GM12878 (cell line): ENCODE results near the gene C3orf20.

Experiments used
- ASH2L ChIP-seq: fragments of 300-600, 200-600 bp; sonication (generic); IDR thresholded peaks from 2 replicates; pipeline ENCODE4 v1.6.1; 2017; ENCODE audit warnings: low read depth, mild to moderate bottlenecking, borderline replicate concordance
- EGR1 ChIP-seq, 2 experiments: IDR thresholded peaks; 1 replicate in 1 of 2; 2 replicates in 1 of 2; pipeline ENCODE4 v1.6.1; 2011 to 2012; ENCODE audit warnings: low read depth in 2 of 2, low read length in 2 of 2, borderline replicate concordance in 1 of 2, mild to moderate bottlenecking in 1 of 2, moderate library complexity in 1 of 2
- JUND ChIP-seq: IDR thresholded peaks from 2 replicates; pipeline ENCODE4 v1.6.1; 2012; ENCODE audit warnings: low read depth, mild to moderate bottlenecking, low read length, improper control_type of control experiment, moderate library complexity
- MEF2B ChIP-seq: fragments of 450-650 bp; IDR thresholded peaks from 2 replicates; pipeline ENCODE4 v1.6.1; 2018; ENCODE audit warnings: mild to moderate bottlenecking, moderate library complexity; ENCODE audit not compliant: partially characterized antibody, poor library complexity, severe bottlenecking
- POLR2A ChIP-seq: IDR thresholded peaks from 2 replicates; pipeline ENCODE4 v1.6.1; 2011; ENCODE audit warnings: low read depth, mild to moderate bottlenecking, low read length
- RFX5 ChIP-seq: IDR thresholded peaks from 2 replicates; pipeline ENCODE4 v1.6.1; 2011; ENCODE audit warnings: low read depth, low read length, improper control_type of control experiment
- ZNF24 ChIP-seq: fragments of 450-650 bp; IDR thresholded peaks from 2 replicates; pipeline ENCODE4 v1.6.1; 2017; ENCODE audit warnings: antibody characterized with exemption, mild to moderate bottlenecking
- TF ChIP-seq, protein P1 (sequence below), 3 experiments: IDR thresholded peaks in 2 of 3; conservative IDR thresholded peaks in 1 of 3; 2 replicates each; pipeline ENCODE4 v1.5.1; 2011; ENCODE audit warnings: low read depth in 3 of 3, low read length in 3 of 3, mild to moderate bottlenecking in 3 of 3, control low read depth in 2 of 3, moderate library complexity in 2 of 3, inconsistent platforms in 1 of 3, mixed read lengths in 1 of 3; ENCODE audit not compliant: control insufficient read depth in 2 of 3, insufficient read depth in 1 of 3; ENCODE audit errors: extremely low read depth in 1 of 3

- TF ChIP-seq, protein P1, sequence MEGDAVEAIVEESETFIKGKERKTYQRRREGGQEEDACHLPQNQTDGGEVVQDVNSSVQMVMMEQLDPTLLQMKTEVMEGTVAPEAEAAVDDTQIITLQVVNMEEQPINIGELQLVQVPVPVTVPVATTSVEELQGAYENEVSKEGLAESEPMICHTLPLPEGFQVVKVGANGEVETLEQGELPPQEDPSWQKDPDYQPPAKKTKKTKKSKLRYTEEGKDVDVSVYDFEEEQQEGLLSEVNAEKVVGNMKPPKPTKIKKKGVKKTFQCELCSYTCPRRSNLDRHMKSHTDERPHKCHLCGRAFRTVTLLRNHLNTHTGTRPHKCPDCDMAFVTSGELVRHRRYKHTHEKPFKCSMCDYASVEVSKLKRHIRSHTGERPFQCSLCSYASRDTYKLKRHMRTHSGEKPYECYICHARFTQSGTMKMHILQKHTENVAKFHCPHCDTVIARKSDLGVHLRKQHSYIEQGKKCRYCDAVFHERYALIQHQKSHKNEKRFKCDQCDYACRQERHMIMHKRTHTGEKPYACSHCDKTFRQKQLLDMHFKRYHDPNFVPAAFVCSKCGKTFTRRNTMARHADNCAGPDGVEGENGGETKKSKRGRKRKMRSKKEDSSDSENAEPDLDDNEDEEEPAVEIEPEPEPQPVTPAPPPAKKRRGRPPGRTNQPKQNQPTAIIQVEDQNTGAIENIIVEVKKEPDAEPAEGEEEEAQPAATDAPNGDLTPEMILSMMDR (IDR thresholded peaks at IDR 0.05 in 2 of 3, conservative IDR thresholded peaks at IDR 0.05 in 1 of 3; ENCODE audit: control insufficient read depth in 2 of 3, extremely low read depth in 1 of 3, insufficient read depth in 1 of 3, low read depth in 3 of 3, low read length in 3 of 3): no peak
- TF ChIP-seq JUND: no peak
- TF ChIP-seq ASH2L: no peak
- TF ChIP-seq EGR1 (IDR thresholded peaks at IDR 0.05; ENCODE audit: borderline replicate concordance in 1 of 2, low read depth in 2 of 2, low read length in 2 of 2): no peak
- TF ChIP-seq ZNF24: no peak
- no peak for TF ChIP-seq RFX5
- TF ChIP-seq POLR2A: no peak
- no peak for TF ChIP-seq MEF2B
Measured at GRCh38 chr3:14641346-14641745, 33.6 kb upstream of the C3orf20 start.
